Fibroblast of skin of right quadriceps (primary cell): ENCODE measurements around the gene SELENOS.

ENCODE experiments used
- DNase-seq: peaks from one replicate; pipeline ENCODE4 v3.0.0-alpha.2; 2013

The SELENOS gene

GRCh38 chr15:101250873-101251829 is 26.1 kb downstream of the SELENOS start:
- no peak for DNase-seq

- peak; percentile 88 for DNase-seq
Observed at GRCh38 chr15:101250341-101250831, 26.9 kb downstream of the SELENOS start.

GRCh38 chr15:101248274-101248673 is 29.0 kb downstream of the SELENOS start:
- no peak for DNase-seq

GRCh38 chr15:101246824-101247745 is 30.2 kb downstream of the SELENOS start:
- no peak for DNase-seq

GRCh38 chr15:101246391-101246790 is 30.9 kb downstream of the SELENOS start:
- DNase-seq = no peak

GRCh38 chr15:101244889-101245668 is 32.2 kb downstream of the SELENOS start:
- DNase-seq = no peak

- peak; percentile 57 for DNase-seq
Observed at GRCh38 chr15:101244036-101244781, 33.1 kb downstream of the SELENOS start.

GRCh38 chr15:101243420-101243819 is 33.9 kb downstream of the SELENOS start:
- no peak for DNase-seq

GRCh38 chr15:101242999-101243336 is 34.3 kb downstream of the SELENOS start:
- no peak for DNase-seq

- DNase-seq = peak; percentile 57
Observed at GRCh38 chr15:101242160-101242998, 34.9 kb downstream of the SELENOS start.

GRCh38 chr15:101240358-101240757 is 36.9 kb downstream of the SELENOS start:
- no peak for DNase-seq

- no peak for DNase-seq
Observed at GRCh38 chr15:101239724-101240136, 37.6 kb downstream of the SELENOS start.

GRCh38 chr15:101237251-101237650 is 40.0 kb downstream of the SELENOS start:
- DNase-seq = no peak

- no peak for DNase-seq
Observed at GRCh38 chr15:101233651-101234280, 43.5 kb downstream of the SELENOS start.

- DNase-seq = no peak
Observed at GRCh38 chr15:101232677-101233076, 44.6 kb downstream of the SELENOS start.

- no peak for DNase-seq
Observed at GRCh38 chr15:101228313-101228712, 49.0 kb downstream of the SELENOS start.

GRCh38 chr15:101225658-101226057 is 51.6 kb downstream of the SELENOS start:
- no peak for DNase-seq
